Pancreas (tissue), 10 donors: Measurements from ENCODE around the gene PCDHGA4. TPM values are rescaled to one million over a fixed set of nuclear protein-coding genes. Genes with fewer than 3 reads are reported as not detected.
"Not testable (repeated sequence)": the region's sequence is repeated elsewhere in the genome, so short reads cannot be mapped to it uniquely, and the experiment has no call there.

Source experiments
- ATAC-seq, 4 donors: fragments of 200-7000 bp; cut with Tn5 transposase; one replicate each; pipeline versions ENCODE4 v1.8.0 to v1.9.1; 2020; ENCODE audit warnings: mild to moderate bottlenecking in 4 of 4, moderate library complexity in 4 of 4
- DNase-seq, 6 donors: peaks; one replicate each; pipeline ENCODE4 v3.0.0-alpha.2; 2020
- FAIRE-seq: peaks from 2 replicates; lab custom pipeline; 2012; peaks lifted over from hg19 to GRCh38; lab: Jason Lieb, UNC
- H3K27ac ChIP-seq, 4 donors: fragments of 200-600 bp; sonication (generic); 1 replicate in 3 of 4; 2 replicates in 1 of 4; pipeline versions ENCODE4 v1.5.0 to v1.8.0; 2020
- H3K27me3 ChIP-seq, 4 donors: fragments of 200-600 bp; one replicate each; pipeline ENCODE4 v1.8.0; 2021
- H3K36me3 ChIP-seq, 3 donors: fragments of 200-600 bp; sonication (generic) in 1 of 3; one replicate each; pipeline versions ENCODE4 v1.5.0 to v1.8.0; 2020 to 2021
- H3K4me1 ChIP-seq, 3 donors: fragments of 200-600 bp; one replicate each; pipeline ENCODE4 v1.8.0; 2021
- H3K4me3 ChIP-seq, 4 donors: fragments of 200-600 bp; sonication (generic) in 2 of 4; one replicate each; pipeline versions ENCODE4 v1.5.0 to v1.8.0; 2020 to 2021
- H3K9me3 ChIP-seq, 4 donors: fragments of 200-600 bp; one replicate each; pipeline ENCODE4 v1.8.0; 2021
- CTCF ChIP-seq, 4 donors: fragments of 200-600 bp; sonication (generic) in 3 of 4; IDR thresholded peaks; one replicate each; pipeline versions ENCODE4 v1.5.0 to v1.8.0; 2021; ENCODE audit warnings: antibody characterized with exemption in 4 of 4
- WGBS, 2 donors: extraction: QIAGEN DNeasy Blood & Tissue Kit; methylation state at CpG; one replicate each; pipeline ENCODE4 v1.1.7; 2013; 5-methylcytosine and 5-hydroxymethylcytosine counted together
- intact Hi-C, 3 donors: fragments of 100-400 bp; cut with DNase I; formaldehyde crosslinking; loops; one replicate each; pipeline versions ENCODE4 v1.11.1 to v1.14.2; 2022
- polyA plus RNA-seq, 2 donors: library from polyadenylated mRNA; stranded (reverse); fragments of 200-250 nt; gene quantifications; one replicate each; pipeline ENCODE4 v1.2.3, GENCODE V29; 2013
- total RNA-seq, 6 donors: library from RNA; stranded (reverse); fragmentation: NEBNext Ultra II Directional in 4 of 6; extraction: Animal tissue kit (Norgen Biotek cat#: 25700) in 4 of 6; gene quantifications; one replicate each; pipeline versions ENCODE4 v1.2.1 to v1.2.4, GENCODE V29; 2021 to 2023
- donor health status: healthy with polysubstance abuse.
- donor health status: DM: no; HTN: no; CAD: no; lungs with moderate emphysema.
- donor health status: DM: no; HTN: no; CAD: no.
- donor health status: control.
- donor health status: control.
- donor health status: Bipolar disorder and iron deficiency.
- donor health status: DM: yes; HTN: yes; CAD: no.
- donor health status: DM: no; HTN: no; CAD: no.
- donor health status: DM: no; HTN: no; CAD: no.
- donor health status: DM: yes; HTN: yes; CAD: no.

Gene PCDHGA4
- total and polyA plus RNA-seq, 8 donors: 0.61 to 2.9 (median 2.0) TPM

DNA sequence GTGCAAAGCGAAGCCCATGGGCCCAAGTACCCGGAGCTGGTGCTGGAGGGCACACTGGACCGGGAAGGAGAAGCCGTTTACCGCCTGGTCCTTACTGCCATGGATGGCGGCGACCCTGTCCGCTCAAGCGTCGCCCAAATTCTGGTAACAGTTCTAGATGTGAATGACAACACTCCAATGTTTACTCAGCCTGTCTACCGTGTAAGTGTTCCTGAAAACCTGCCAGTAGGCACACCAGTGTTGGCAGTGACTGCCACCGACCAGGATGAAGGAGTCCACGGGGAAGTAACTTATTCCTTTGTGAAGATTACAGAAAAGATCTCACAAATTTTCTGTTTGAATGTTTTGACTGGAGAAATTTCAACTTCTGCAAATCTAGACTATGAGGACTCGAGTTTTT, 19.8 kb downstream of the PCDHGA4 start:
- intact Hi-C loops: no loop called here
- Histone ChIP-seq H3K27ac (no peak overlapping the region), H3K36me3 (no peaks in the 10 kb centered on the region), H3K27me3 (no peaks in the 10 kb centered on the region), H3K4me3 (no peak overlapping the region), H3K4me1 (no peaks in the 10 kb centered on the region), H3K9me3 (peaks cover 0 to 27% (median 2%) of the 10 kb centered on the region in 4 donors)
- no peak for TF ChIP-seq CTCF (IDR thresholded peaks at IDR 0.05)
- DNase-seq (no peak), ATAC-seq (no peak), FAIRE-seq (no peak)
- 45 to 52% methylated on average over 14 of the region's 14 CpGs for WGBS, 2 donors

- peaks cover 0 to 26% (median 2%) of the 10 kb centered on the region in 4 donors for H3K9me3 ChIP-seq
- 25 to 41% methylated on average over 24 to 42 of the region's 48 CpGs for WGBS, 2 donors
- intact Hi-C loops: not testable (repeated sequence)
These were observed 20.8 kb downstream of the PCDHGA4 start for GRCh38 chr5:141375444-141376155.

DNA sequence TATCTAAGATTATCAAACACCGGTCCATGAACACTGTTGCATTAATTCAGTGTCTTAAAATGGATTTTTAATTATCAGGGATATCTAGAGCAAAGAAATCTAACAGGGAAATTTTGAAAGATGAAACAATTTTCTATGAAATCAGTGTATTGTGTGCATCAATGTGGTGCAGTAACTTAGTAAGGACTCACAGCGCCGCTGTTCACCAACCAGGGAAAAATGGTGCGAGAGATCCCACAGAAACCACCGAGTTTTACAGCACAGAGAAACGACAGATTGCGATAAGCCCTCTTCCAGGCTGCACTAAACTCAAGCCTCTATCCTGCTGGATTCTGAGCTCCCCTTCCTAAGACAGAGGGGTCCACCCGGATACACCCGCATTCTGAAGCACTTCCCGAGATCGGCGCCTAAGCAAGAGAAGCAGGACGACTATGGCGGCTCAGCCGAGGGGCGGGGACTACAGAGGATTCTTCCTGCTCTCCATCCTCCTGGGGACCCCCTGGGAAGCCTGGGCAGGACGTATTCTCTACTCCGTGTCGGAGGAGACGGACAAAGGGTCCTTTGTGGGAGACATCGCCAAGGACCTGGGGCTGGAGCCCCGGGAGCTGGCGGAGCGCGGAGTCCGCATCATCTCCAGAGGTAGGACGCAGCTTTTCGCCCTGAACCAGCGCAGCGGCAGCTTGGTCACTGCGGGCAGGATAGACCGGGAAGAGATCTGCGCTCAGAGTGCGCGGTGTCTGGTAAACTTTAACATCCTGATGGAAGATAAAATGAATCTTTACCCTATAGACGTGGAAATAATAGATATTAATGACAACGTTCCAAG, 27.9 kb downstream of the PCDHGA4 start, which contains the start of gene PCDHGA7:
Gene PCDHGA7 (plus strand): TSS at position 274 of the 826 bp plus-strand sequence. CDS start 158 bp downstream, at position 432.
- intact Hi-C loops: loop anchor here in 1 of 3 donors (10.0 kb wide), 1 partner anchor 228 kb away; the partner anchor contains the start of gene PCDHB6
- peak in 1 of 4 donors; percentile 49 for ATAC-seq
- Histone ChIP-seq H3K4me1 (no peaks in the 10 kb centered on the region), H3K4me3 (peak within 1 kb of the TSS in 2 of 4 donors; percentile 8 to 17), H3K9me3 (peaks cover 0 to 20% (median 0%) of the 10 kb centered on the region in 4 donors), H3K27ac (no peak within 1 kb of the TSS), H3K27me3 (no peaks in the 10 kb centered on the region), H3K36me3 (no peaks in the 10 kb centered on the region)
- TF ChIP-seq CTCF (IDR thresholded peaks at IDR 0.05): no peak
- no peak for DNase-seq
- FAIRE-seq: no peak
- WGBS, 2 donors: 11 to 14% methylated on average over 37 of the region's 37 CpGs

More at GRCh38 chr5:141375444-141376155, 20.8 kb downstream of the PCDHGA4 start:
- FAIRE-seq, DNase-seq, H3K4me3 ChIP-seq, H3K27me3 ChIP-seq, H3K36me3 ChIP-seq, ATAC-seq, H3K4me1 ChIP-seq, H3K27ac ChIP-seq: not testable (repeated sequence)

DNA sequence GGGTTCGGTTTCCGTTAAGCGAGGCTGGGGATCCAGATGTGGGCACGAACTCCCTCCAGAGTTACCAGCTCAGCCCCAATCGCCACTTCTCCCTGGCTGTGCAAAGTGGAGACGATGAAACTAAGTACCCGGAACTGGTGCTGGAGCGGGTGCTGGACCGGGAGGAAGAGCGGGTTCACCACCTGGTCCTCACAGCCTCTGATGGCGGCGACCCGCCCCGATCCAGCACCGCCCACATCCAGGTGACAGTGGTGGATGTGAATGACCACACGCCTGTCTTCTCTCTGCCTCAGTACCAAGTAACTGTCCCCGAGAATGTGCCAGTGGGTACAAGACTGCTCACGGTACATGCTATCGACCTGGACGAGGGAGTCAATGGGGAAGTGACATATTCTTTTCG, 28.5 kb downstream of the PCDHGA4 start:
- H3K4me1 ChIP-seq: no peaks in the 10 kb centered on the region
- intact Hi-C loops: loop anchor here in 1 of 3 donors (10.0 kb wide), 1 partner anchor 229 kb away; the partner anchor contains the start of gene PCDHB6
- H3K9me3 ChIP-seq: peaks cover 0 to 21% (median 0%) of the 10 kb centered on the region in 4 donors
- no peak for DNase-seq
- ATAC-seq: no peak
- no peaks in the 10 kb centered on the region for H3K36me3 ChIP-seq
- peak overlapping the region in 2 of 4 donors; percentile 8 to 17 for H3K4me3 ChIP-seq
- TF ChIP-seq CTCF (IDR thresholded peaks at IDR 0.05): no peak
- H3K27me3 ChIP-seq: no peaks in the 10 kb centered on the region
- WGBS, 2 donors: 24 to 33% methylated on average over 21 of the region's 21 CpGs
- no peak overlapping the region for H3K27ac ChIP-seq
- no peak for FAIRE-seq
